IMR-90 (cell line): ENCODE data around the gene IGF2BP3. TPM values are rescaled to one million over a fixed set of nuclear protein-coding genes. Genes with fewer than 3 reads are reported as not detected.

Experiments
- ATAC-seq: fragments of 200-7000 bp; cut with Tn5 transposase; 2 replicates; pipeline ENCODE4 v1.9.1; 2020; ENCODE audit warnings: low read depth, mild to moderate bottlenecking, moderate library complexity
- BruUV-seq: library from RNA; stranded (reverse); fragments of 400-500 nt; replicated peaks from 2 replicates; lab custom pipeline; 2021; lab: Mats Ljungman, UMichigan
- CTCF ChIA-PET: fragments of 300-600 bp; formaldehyde crosslinking; extraction: SDS; loops from one replicate; lab custom pipeline; 2021; ENCODE audit warnings: antibody characterized with exemption; lab: Yijun Ruan, JAX
- POLR2A ChIA-PET: fragments of 300-600 bp; sonication (Branson Sonifier 250); formaldehyde crosslinking; loops from one replicate; lab custom pipeline; 2022; ENCODE audit warnings: antibody characterized with exemption; ENCODE audit not compliant: unreplicated experiment; lab: Charles Lee
- DNase-seq: peaks from one replicate; pipeline ENCODE4 v3.0.0; 2013
- H2AFZ ChIP-seq: replicated peaks from 2 replicates; pipeline ENCODE3; 2013; ENCODE audit warnings: low read length, mild to moderate bottlenecking; ENCODE audit not compliant: poor library complexity
- H2AK5ac ChIP-seq: 2 replicates; pipeline ENCODE4 v1.6.1; 2013; ENCODE audit warnings: low read depth, low read length, inconsistent platforms
- H2AK9ac ChIP-seq: replicated peaks from 2 replicates; pipeline ENCODE3; 2013; ENCODE audit warnings: mild to moderate bottlenecking, low read depth, low read length, moderate library complexity; ENCODE audit not compliant: poor library complexity
- H2BK120ac ChIP-seq: 2 replicates; pipeline ENCODE4 v1.6.1; 2013; ENCODE audit warnings: low read depth, low read length, inconsistent platforms
- H2BK15ac ChIP-seq: 3 replicates; pipeline ENCODE4 v1.6.1; 2013; ENCODE audit warnings: low read depth, low read length, inconsistent platforms
- H2BK20ac ChIP-seq: 2 replicates; pipeline ENCODE4 v1.6.1; 2013; ENCODE audit warnings: low read depth, mild to moderate bottlenecking, inconsistent platforms, low read length, moderate library complexity
- H2BK5ac ChIP-seq: 2 replicates; pipeline ENCODE4 v1.6.1; 2013; ENCODE audit warnings: mild to moderate bottlenecking, low read depth, low read length, inconsistent platforms; ENCODE audit not compliant: poor library complexity, severe bottlenecking
- H3K14ac ChIP-seq: replicated peaks from 2 replicates; pipeline ENCODE4 v1.6.1; 2013; ENCODE audit warnings: low read depth, low read length, inconsistent platforms
- H3K18ac ChIP-seq: 2 replicates; pipeline ENCODE4 v1.6.1; 2013; ENCODE audit warnings: low read depth, low read length, control low read depth
- H3K23ac ChIP-seq: 2 replicates; pipeline ENCODE4 v1.6.1; 2013; ENCODE audit warnings: low read depth, low read length, inconsistent platforms
- H3K27ac ChIP-seq: 2 replicates; pipeline ENCODE4 v1.5.1; 2013; ENCODE audit warnings: mild to moderate bottlenecking, control low read depth, low read length; ENCODE audit not compliant: insufficient read depth
- H3K27me3 ChIP-seq: 2 replicates; pipeline ENCODE4 v1.6.1; 2013; ENCODE audit warnings: low read length; ENCODE audit not compliant: control insufficient read depth, insufficient read depth
- H3K36me3 ChIP-seq: 2 replicates; pipeline ENCODE4 v1.6.1; 2013; ENCODE audit warnings: low read length, mixed read lengths; ENCODE audit not compliant: control insufficient read depth, insufficient read depth
- H3K4ac ChIP-seq: 2 replicates; pipeline ENCODE4 v1.6.1; 2013; ENCODE audit warnings: low read depth, low read length, inconsistent platforms
- H3K4me1 ChIP-seq: 2 replicates; pipeline ENCODE4 v1.6.1; 2013; ENCODE audit warnings: low read length, mixed read lengths; ENCODE audit not compliant: control insufficient read depth, insufficient read depth
- H3K4me2 ChIP-seq: 2 replicates; pipeline ENCODE4 v1.6.1; 2013; ENCODE audit warnings: low read depth, mild to moderate bottlenecking, control low read depth, low read length, moderate library complexity
- H3K4me3 ChIP-seq: 2 replicates; pipeline ENCODE4 v1.5.1; 2013; ENCODE audit warnings: low read depth, mild to moderate bottlenecking, control low read depth, low read length, moderate library complexity; ENCODE audit not compliant: insufficient read depth
- H3K56ac ChIP-seq: 2 replicates; pipeline ENCODE4 v1.6.1; 2013; ENCODE audit warnings: low read length, inconsistent platforms; ENCODE audit not compliant: insufficient read depth; ENCODE audit errors: extremely low read depth
- H3K79me1 ChIP-seq, 2 experiments: 2 replicates each; pipeline ENCODE4 v1.6.1; 2013; ENCODE audit warnings: low read length in 2 of 2, inconsistent platforms in 1 of 2, low read depth in 1 of 2
- H3K9ac ChIP-seq: 2 replicates; pipeline ENCODE4 v1.6.1; 2013; ENCODE audit warnings: low read depth, low read length, control low read depth
- H3K9me1 ChIP-seq: 2 replicates; pipeline ENCODE4 v1.6.1; 2013; ENCODE audit warnings: low read length, inconsistent platforms; ENCODE audit not compliant: insufficient read depth
- H3K9me3 ChIP-seq: 2 replicates; pipeline ENCODE4 v1.6.1; 2013; ENCODE audit warnings: low read length; ENCODE audit not compliant: control insufficient read depth, insufficient read depth
- H4K20me1 ChIP-seq: 2 replicates; pipeline ENCODE4 v1.6.1; 2013; ENCODE audit warnings: low read length, inconsistent platforms; ENCODE audit not compliant: insufficient read depth
- H4K5ac ChIP-seq: 2 replicates; pipeline ENCODE4 v1.6.1; 2013; ENCODE audit warnings: mild to moderate bottlenecking, low read depth, low read length, control low read depth
- H4K8ac ChIP-seq, 2 experiments: 2 replicates each; pipeline ENCODE4 v1.6.1; 2013; ENCODE audit warnings: low read depth in 2 of 2, low read length in 2 of 2, control low read depth in 1 of 2, inconsistent platforms in 1 of 2
- H4K91ac ChIP-seq: 2 replicates; pipeline ENCODE4 v1.6.1; 2013; ENCODE audit warnings: low read depth, low read length, inconsistent platforms; ENCODE audit not compliant: insufficient read depth
- BHLHE40 ChIP-seq: fragments of 150-350 bp; IDR thresholded peaks from 2 replicates; pipeline ENCODE4 v1.6.1; 2016; ENCODE audit warnings: mild to moderate bottlenecking, low read depth, low read length
- CEBPB ChIP-seq: IDR thresholded peaks from 2 replicates; pipeline ENCODE4 v1.6.1; 2012; ENCODE audit warnings: low read depth, low read length, improper control_type of control experiment
- CHD1 ChIP-seq: IDR thresholded peaks from 2 replicates; pipeline ENCODE4 v1.6.1; 2012; ENCODE audit warnings: low read depth, low read length, improper control_type of control experiment
- CTCF ChIP-seq: conservative IDR thresholded peaks from 2 replicates; pipeline ENCODE4 v1.5.1; 2012; ENCODE audit warnings: mild to moderate bottlenecking, low read depth, low read length, improper control_type of control experiment
- ELK1 ChIP-seq: fragments of 150-350 bp; IDR thresholded peaks from 2 replicates; pipeline ENCODE4 v1.6.1; 2016; ENCODE audit warnings: low read depth, mild to moderate bottlenecking, low read length, moderate library complexity, borderline replicate concordance
- FOS ChIP-seq: fragments of 150-350 bp; IDR thresholded peaks from 2 replicates; pipeline ENCODE4 v1.6.1; 2016; ENCODE audit warnings: low read depth, low read length
- MAFK ChIP-seq: IDR thresholded peaks from 2 replicates; pipeline ENCODE4 v1.6.1; 2012; ENCODE audit warnings: low read depth, low read length, improper control_type of control experiment
- MAZ ChIP-seq: IDR thresholded peaks from 2 replicates; pipeline ENCODE4 v1.6.1; 2012; ENCODE audit warnings: low read depth, mild to moderate bottlenecking, low read length, improper control_type of control experiment, moderate library complexity, borderline replicate concordance
- MXI1 ChIP-seq: IDR thresholded peaks from 2 replicates; pipeline ENCODE4 v1.6.1; 2012; ENCODE audit warnings: low read depth, mild to moderate bottlenecking, low read length, moderate library complexity, borderline replicate concordance
- NFE2L2 ChIP-seq: fragments of 150-350 bp; IDR thresholded peaks from 2 replicates; pipeline ENCODE4 v1.6.1; 2016; ENCODE audit warnings: low read depth, mild to moderate bottlenecking, low read length
- POLR2A ChIP-seq: IDR thresholded peaks from 2 replicates; pipeline ENCODE4 v1.6.1; 2012; ENCODE audit warnings: mild to moderate bottlenecking, low read depth, low read length
- RAD21 ChIP-seq: IDR thresholded peaks from 2 replicates; pipeline ENCODE4 v1.6.1; 2012; ENCODE audit warnings: low read length, improper control_type of control experiment
- RCOR1 ChIP-seq: IDR thresholded peaks from 2 replicates; pipeline ENCODE4 v1.6.1; 2012; ENCODE audit warnings: mild to moderate bottlenecking, low read length, improper control_type of control experiment; ENCODE audit not compliant: insufficient replicate concordance
- RFX5 ChIP-seq: IDR thresholded peaks from 2 replicates; pipeline ENCODE4 v1.8.0; 2012; ENCODE audit warnings: low read depth, mild to moderate bottlenecking, low read length, moderate library complexity
- SMC3 ChIP-seq: fragments of 150-350 bp; IDR thresholded peaks from 2 replicates; pipeline ENCODE4 v1.6.1; 2016; ENCODE audit warnings: low read depth, mild to moderate bottlenecking, antibody characterized with exemption, low read length, moderate library complexity
- USF2 ChIP-seq: fragments of 150-350 bp; IDR thresholded peaks from 2 replicates; pipeline ENCODE4 v1.6.1; 2017; ENCODE audit warnings: mild to moderate bottlenecking, antibody characterized with exemption, low read length, low read depth
- WGBS, 2 experiments: methylation state at CpG; one replicate each; pipeline versions ENCODE4 v1.1.5 to v1.1.7; 2013; ENCODE audit warnings: missing lambda C conversion rate in 2 of 2; ENCODE audit not compliant: insufficient read length in 1 of 2; ENCODE audit errors: extremely low coverage in 2 of 2; 5-methylcytosine and 5-hydroxymethylcytosine counted together
- dilution Hi-C: fragments of 300-500 bp; cut with HindIII; formaldehyde crosslinking; loops from one replicate; pipeline ENCODE4 v1.14.3; 2018; ENCODE audit warnings: low sequenced_read_pairs; ENCODE audit not compliant: unreplicated experiment
- in situ Hi-C: fragments of 300-500 bp; cut with MboI; formaldehyde crosslinking; loops from 3 replicates; pipeline ENCODE4 v1.14.3; 2019; ENCODE audit warnings: low sequenced_read_pairs, inconsistent platforms, mixed read lengths
- intact Hi-C: fragments of 100-400 bp; cut with micrococcal nuclease; formaldehyde crosslinking; loops from 2 replicates; pipeline ENCODE4 v1.10.0; 2022
- polyA plus RNA-seq, 3 experiments: library from polyadenylated mRNA; depleted of rRNA; stranded (reverse); fragments of >200 nt; gene quantifications; 2 replicates each; pipeline ENCODE4 v1.2.3, GENCODE V29; 2012; ENCODE audit warnings: low replicate concordance in 1 of 3
- total RNA-seq: library from RNA; depleted of rRNA; stranded (reverse); fragments of >200 nt; gene quantifications from 2 replicates; pipeline ENCODE4 v1.2.3, GENCODE V29; 2012

Gene IGF2BP3
- total and polyA plus RNA-seq, 2 of the 4 experiments (the other 2 are of a cell fraction): 50.9 to 59.3 TPM

- Histone ChIP-seq H3K56ac (no peak overlapping the region), H3K27me3 (peaks cover 8% of the 10 kb centered on the region), H4K8ac (no peak overlapping the region), H4K20me1 (no peaks in the 10 kb centered on the region), H3K4me2 (no peak overlapping the region), H3K23ac (no peak overlapping the region), H3K36me3 (no peaks in the 10 kb centered on the region), H2BK120ac (no peak overlapping the region), H2AFZ (no peak overlapping the region), H4K91ac (no peak overlapping the region), H3K27ac (no peak overlapping the region), H2AK9ac (no peak overlapping the region), H2AK5ac (no peak overlapping the region), H3K9me3 (no peaks in the 10 kb centered on the region), H3K14ac (no peak overlapping the region), H3K4me3 (no peak overlapping the region), H3K79me1 (no peaks in the 10 kb centered on the region), H3K4ac (no peak overlapping the region), H3K9me1 (peaks cover 2% of the 10 kb centered on the region; the same call in 1 of the 2 replicates), H3K18ac (no peak overlapping the region), H2BK20ac (no peak overlapping the region), H3K4me1 (peaks cover 2% of the 10 kb centered on the region; the same call in 1 of the 2 replicates), H3K9ac (no peak overlapping the region), H2BK5ac (no peak overlapping the region), H2BK15ac (no peak overlapping the region), H4K5ac (no peak overlapping the region)
- in situ Hi-C loops (loop anchor here (10.0 kb wide), 1 partner anchor 429 kb away; no protein-coding TSS in a partner anchor), intact Hi-C loops (loop anchor here (5.0 kb wide), 1 partner anchor 196 kb away; the partner anchor contains the start of gene IGF2BP3), dilution Hi-C loops (no loop called here)
- ChIA-PET CTCF (interaction anchor here (0.6 kb wide), 1 partner anchor 115 kb away, joined by 3 read pairs; no protein-coding TSS in a partner anchor), POLR2A (no interaction called here)
- DNase-seq (no peak), ATAC-seq (no peak)
- TF ChIP-seq USF2 (no peak), CTCF (no peak), MAFK (no peak), RCOR1 (no peak), CEBPB (no peak), FOS (no peak), CHD1 (no peak), RAD21 (no peak), MXI1 (no peak), SMC3 (no peak), MAZ (no peak), NFE2L2 (no peak), POLR2A (no peak), RFX5 (no peak), ELK1 (no peak), BHLHE40 (no peak)
- 80% methylated on average over 1 of the region's 5 CpGs; no CpG with 5 or more reads in 1 of the 2 experiments for WGBS, 2 experiments
- BruUV-seq: no TSS peak
Measured at GRCh38 chr7:23275912-23276311, 194.4 kb downstream of the IGF2BP3 start.
